Neural progenitor cell (in vitro differentiated cells): ENCODE results near the gene TAGLN3.

Source experiments
- CTCF ChIP-seq: fragments of 200-600 bp; sonication (generic); IDR thresholded peaks from 2 replicates; pipeline ENCODE4 v1.5.1; 2017; ENCODE audit warnings: antibody characterized with exemption, mild to moderate bottlenecking
- EZH2phosphoT487 ChIP-seq: fragments of 200-600 bp; sonication (generic); IDR thresholded peaks from 2 replicates; pipeline ENCODE4 v1.6.1; 2017; ENCODE audit warnings: antibody characterized with exemption

- TF ChIP-seq CTCF (no peak), EZH2phosphoT487 (no peak)
These were observed 11.9 kb upstream of the TAGLN3 start for GRCh38 chr3:111986800-111987199.
